ENCODE measurements around the gene PLA2G4A.
A peak's percentile ranks its signal among the peaks of the same experiment; 100 is the strongest.

PLA2G4A gene

DNA sequence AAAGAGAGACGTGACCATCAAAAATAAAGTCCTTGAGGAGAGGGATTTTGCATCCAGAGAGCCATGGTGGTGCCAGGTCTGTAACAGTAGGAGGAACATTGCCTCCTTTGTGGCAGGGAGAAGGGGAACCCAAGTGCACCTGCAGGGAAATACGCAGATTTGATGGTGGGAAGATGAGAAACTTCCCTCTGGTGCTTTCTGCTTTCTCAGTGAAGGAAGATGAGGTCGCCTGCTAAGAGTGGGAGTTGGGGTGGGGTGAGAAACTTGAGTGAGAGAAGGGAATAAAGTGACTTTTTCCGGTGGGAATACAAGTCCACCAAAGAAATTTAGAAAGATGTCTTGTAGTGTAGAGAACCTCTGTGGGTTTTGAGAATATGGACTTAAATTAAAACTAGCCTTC, 9.1 kb downstream of the PLA2G4A start:
- TF ChIP-seq, protein P1, sequence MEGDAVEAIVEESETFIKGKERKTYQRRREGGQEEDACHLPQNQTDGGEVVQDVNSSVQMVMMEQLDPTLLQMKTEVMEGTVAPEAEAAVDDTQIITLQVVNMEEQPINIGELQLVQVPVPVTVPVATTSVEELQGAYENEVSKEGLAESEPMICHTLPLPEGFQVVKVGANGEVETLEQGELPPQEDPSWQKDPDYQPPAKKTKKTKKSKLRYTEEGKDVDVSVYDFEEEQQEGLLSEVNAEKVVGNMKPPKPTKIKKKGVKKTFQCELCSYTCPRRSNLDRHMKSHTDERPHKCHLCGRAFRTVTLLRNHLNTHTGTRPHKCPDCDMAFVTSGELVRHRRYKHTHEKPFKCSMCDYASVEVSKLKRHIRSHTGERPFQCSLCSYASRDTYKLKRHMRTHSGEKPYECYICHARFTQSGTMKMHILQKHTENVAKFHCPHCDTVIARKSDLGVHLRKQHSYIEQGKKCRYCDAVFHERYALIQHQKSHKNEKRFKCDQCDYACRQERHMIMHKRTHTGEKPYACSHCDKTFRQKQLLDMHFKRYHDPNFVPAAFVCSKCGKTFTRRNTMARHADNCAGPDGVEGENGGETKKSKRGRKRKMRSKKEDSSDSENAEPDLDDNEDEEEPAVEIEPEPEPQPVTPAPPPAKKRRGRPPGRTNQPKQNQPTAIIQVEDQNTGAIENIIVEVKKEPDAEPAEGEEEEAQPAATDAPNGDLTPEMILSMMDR (IDR thresholded peaks at IDR 0.05; ENCODE audit: extremely low read depth, insufficient read depth, missing control alignments), result no peak
- in situ Hi-C loops (cut with MboI; ENCODE audit: low pct_unique_long_range_greater_than_20kb, low sequenced_read_pairs, unreplicated experiment), result no loop called here
- DNase-seq (ENCODE audit: low spot score), result no peak

DNA sequence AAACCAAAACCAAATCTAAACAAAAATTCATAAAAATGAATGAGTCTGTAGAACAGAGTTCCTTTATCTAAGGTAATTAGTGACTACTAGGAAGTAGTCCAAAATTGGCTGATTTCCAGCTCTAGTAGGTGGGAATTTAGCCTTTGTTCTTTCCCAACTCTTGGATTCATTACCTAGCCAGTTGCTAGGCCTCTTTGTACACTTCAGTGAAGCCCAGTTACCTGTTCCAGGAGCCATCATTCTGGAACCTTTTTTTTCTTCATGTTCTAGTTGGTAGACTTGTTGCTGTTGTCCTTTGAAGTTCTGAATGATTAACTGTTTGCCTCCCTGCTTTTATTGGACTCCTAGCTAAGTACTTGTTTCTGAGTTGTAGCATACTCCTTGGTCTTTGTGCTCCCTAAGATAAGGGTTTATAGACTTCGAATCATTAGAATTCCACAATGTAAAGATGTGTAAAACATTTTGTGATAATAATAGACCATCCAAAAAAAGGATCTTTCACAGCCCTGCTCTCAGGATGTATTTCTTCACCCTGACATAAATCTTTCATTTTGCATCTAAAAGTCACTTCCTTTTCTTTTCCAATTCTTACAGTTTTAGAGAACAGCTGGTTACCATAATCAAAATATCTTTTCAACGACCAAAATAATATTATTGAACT, 9.8 kb downstream of the PLA2G4A start:
- in situ Hi-C loops (cut with MboI; ENCODE audit: low pct_unique_long_range_greater_than_20kb, low sequenced_read_pairs, unreplicated experiment), result no loop called here
- TF ChIP-seq, protein P1 (IDR thresholded peaks at IDR 0.05; ENCODE audit: extremely low read depth, insufficient read depth, missing control alignments), result no peak
- no peak for DNase-seq (ENCODE audit: low spot score)

DNA sequence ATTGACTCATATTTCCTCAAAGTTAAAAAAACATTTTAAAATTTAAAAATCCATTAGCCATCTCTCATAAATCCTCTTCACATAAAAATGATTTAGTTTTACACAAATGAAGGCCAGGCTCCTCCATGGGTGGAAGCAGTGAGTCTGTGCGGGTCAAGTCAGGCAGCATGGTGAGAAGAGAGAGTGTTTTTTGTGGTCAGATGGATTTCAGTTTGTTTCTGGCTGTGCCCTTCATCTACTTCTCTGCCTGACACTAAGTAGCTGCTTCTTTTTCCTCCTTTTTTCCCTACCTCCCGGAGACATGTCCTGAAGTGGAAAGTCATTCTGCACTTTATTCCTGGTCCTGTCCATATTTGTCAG, 10.3 kb downstream of the PLA2G4A start:
- DNase-seq (ENCODE audit: low spot score), result no peak
- TF ChIP-seq, protein P1 (IDR thresholded peaks at IDR 0.05; ENCODE audit: extremely low read depth, insufficient read depth, missing control alignments), result peak; percentile 4
- in situ Hi-C loops (cut with MboI; ENCODE audit: low pct_unique_long_range_greater_than_20kb, low sequenced_read_pairs, unreplicated experiment), result no loop called here

DNA sequence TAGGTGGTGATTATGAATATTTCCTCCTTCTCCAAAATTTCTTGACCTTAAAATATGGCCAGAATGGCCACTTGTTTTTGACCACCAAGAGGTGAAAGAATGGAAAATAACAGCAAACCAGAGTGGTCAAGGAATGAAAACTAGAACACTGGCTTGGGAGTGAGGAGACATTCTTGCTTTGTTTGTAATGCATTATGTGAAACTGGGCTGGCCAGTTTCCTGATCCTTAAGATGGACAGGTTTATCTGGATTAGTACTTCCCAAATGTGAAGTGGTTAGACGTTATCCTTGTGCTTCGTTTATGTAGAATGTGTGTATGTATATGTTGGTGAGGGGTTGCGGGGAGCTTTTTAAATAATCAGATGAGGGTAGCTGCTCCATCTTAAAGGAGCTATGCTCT, 12.8 kb downstream of the PLA2G4A start:
- in situ Hi-C loops (cut with MboI; ENCODE audit: low pct_unique_long_range_greater_than_20kb, low sequenced_read_pairs, unreplicated experiment), result no loop called here
- TF ChIP-seq, protein P1 (IDR thresholded peaks at IDR 0.05; ENCODE audit: extremely low read depth, insufficient read depth, missing control alignments), result no peak
- DNase-seq (ENCODE audit: low spot score), result no peak

DNA sequence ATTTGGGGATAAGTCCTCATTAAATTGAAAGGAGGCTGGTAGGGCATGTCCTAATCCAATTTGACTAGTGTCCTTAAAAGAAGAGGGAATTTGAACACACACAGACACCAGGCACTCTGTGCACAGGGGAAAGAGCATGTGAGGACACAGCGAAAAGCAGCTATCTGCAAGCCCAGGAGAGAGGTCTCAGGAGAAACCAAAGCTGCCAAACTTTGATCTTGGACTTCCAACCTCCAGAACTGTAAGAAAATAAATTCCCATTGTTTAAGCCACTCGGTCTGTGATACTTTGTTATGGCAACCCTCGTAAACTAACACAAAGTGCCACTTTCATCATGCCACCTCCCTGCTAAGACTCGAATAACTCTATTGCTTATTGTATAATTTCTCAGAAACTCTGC, 13.8 kb downstream of the PLA2G4A start:
- in situ Hi-C loops (cut with MboI; ENCODE audit: low pct_unique_long_range_greater_than_20kb, low sequenced_read_pairs, unreplicated experiment), result no loop called here
- TF ChIP-seq, protein P1 (IDR thresholded peaks at IDR 0.05; ENCODE audit: extremely low read depth, insufficient read depth, missing control alignments), result no peak
- DNase-seq (ENCODE audit: low spot score), result no peak

DNA sequence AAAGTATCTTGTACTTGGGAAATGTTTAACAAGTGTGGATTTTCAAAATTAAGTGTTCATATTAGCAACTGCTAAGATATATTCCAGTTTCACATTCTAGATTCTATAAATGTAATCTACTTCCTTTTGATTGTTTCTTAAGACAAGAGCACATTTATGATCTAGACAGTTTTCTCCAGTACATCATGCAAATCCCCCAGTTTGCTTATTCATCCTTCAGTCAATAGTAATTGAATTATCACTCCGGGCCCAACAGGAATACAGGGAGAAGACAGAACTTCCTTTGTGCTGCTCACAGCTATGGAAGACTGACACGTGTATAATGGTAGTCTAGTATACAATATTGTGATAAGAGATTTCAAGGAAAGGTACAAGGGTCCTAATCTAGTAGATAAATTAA, 14.5 kb downstream of the PLA2G4A start:
- TF ChIP-seq, protein P1 (IDR thresholded peaks at IDR 0.05; ENCODE audit: extremely low read depth, insufficient read depth, missing control alignments), result no peak
- no peak for DNase-seq (ENCODE audit: low spot score)
- in situ Hi-C loops (cut with MboI; ENCODE audit: low pct_unique_long_range_greater_than_20kb, low sequenced_read_pairs, unreplicated experiment), result no loop called here
